ENCODE measurements around the gene LARGE1. TPM values are rescaled to one million over a fixed set of nuclear protein-coding genes. Genes with fewer than 3 reads are reported as not detected.

LARGE1 gene
- total RNA-seq, 1 experiment from 2014 or later: 1.3 TPM

GRCh38 chr22:33492210-33492651 lies 428.0 kb downstream of the LARGE1 start:
- POLR2A ChIA-PET (ENCODE audit: unreplicated experiment): no interaction called here
- TF ChIP-seq, protein P1, sequence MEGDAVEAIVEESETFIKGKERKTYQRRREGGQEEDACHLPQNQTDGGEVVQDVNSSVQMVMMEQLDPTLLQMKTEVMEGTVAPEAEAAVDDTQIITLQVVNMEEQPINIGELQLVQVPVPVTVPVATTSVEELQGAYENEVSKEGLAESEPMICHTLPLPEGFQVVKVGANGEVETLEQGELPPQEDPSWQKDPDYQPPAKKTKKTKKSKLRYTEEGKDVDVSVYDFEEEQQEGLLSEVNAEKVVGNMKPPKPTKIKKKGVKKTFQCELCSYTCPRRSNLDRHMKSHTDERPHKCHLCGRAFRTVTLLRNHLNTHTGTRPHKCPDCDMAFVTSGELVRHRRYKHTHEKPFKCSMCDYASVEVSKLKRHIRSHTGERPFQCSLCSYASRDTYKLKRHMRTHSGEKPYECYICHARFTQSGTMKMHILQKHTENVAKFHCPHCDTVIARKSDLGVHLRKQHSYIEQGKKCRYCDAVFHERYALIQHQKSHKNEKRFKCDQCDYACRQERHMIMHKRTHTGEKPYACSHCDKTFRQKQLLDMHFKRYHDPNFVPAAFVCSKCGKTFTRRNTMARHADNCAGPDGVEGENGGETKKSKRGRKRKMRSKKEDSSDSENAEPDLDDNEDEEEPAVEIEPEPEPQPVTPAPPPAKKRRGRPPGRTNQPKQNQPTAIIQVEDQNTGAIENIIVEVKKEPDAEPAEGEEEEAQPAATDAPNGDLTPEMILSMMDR (conservative IDR thresholded peaks at IDR 0.05; ENCODE audit: low read depth, low read length): no peak
- TF ChIP-seq EZH2phosphoT487 (IDR thresholded peaks at IDR 0.05; ENCODE audit: borderline replicate concordance, low read length) (no peak), EZH2 (IDR thresholded peaks at IDR 0.05; ENCODE audit: low read length, unreplicated experiment) (no peak)
- H3K4me2 ChIP-seq (ENCODE audit: low read length): no peak overlapping the region

DNA sequence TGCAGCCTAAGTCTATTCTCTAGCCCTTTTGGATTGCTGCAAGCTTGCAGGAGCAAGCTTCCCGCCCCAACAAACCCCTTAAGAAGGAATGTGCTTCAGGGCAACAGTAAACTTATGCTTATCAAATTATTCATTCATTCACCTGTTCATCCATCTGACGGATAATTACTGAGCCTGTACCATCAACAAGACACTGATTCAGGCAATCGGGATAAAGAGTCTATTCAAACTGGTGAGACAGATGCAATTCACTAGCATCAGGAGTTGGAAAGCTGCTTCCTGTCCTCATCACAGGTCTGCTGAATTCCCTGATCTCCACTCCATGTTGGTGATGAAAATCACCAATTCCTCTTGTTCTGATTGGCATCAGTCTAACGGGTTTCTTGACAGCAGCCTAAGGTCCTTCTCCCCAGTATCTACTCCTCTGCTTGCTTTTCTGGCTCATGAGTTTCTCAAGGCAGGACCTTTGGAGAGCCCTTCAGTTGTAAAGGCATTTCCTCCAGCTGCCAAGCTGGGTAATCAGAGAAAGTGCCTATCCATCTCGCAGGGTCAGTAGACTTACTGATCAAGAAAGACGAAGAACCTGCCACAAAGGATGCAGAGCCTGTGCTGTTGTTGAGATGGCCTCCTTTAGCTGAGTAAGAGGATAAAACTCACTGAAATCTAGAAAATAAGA lies 433.1 kb downstream of the LARGE1 start:
- TF ChIP-seq, protein P1 (conservative IDR thresholded peaks at IDR 0.05; ENCODE audit: low read depth, low read length): no peak
- no peak for TF ChIP-seq EZH2phosphoT487 (IDR thresholded peaks at IDR 0.05; ENCODE audit: borderline replicate concordance, low read length)
- no peak for TF ChIP-seq EZH2 (IDR thresholded peaks at IDR 0.05; ENCODE audit: low read length, unreplicated experiment)
- Histone ChIP-seq H3K4me1 (ENCODE audit: insufficient read depth, low read length) (no peaks in the 10 kb centered on the region), H3K9me2 (replicated peaks; ENCODE audit: low read length) (no peaks in the 10 kb centered on the region), H3K9ac (ENCODE audit: low read length) (no peak overlapping the region), H3K27me3 (ENCODE audit: low read length) (no peaks in the 10 kb centered on the region), H4K20me1 (ENCODE audit: low read length) (no peaks in the 10 kb centered on the region), H3K4me3 (ENCODE audit: low read length) (no peak overlapping the region), H3F3A (ENCODE audit: low read length, unreplicated experiment) (no peaks in the 10 kb centered on the region), H3K79me2 (ENCODE audit: low read length) (no peaks in the 10 kb centered on the region), H2AFZ (ENCODE audit: low read length) (no peak overlapping the region), H3K36me3 (ENCODE audit: low read depth, low read length) (no peaks in the 10 kb centered on the region), H3K27ac (ENCODE audit: low read length) (no peak overlapping the region), H3K4me2 (ENCODE audit: low read length) (no peak overlapping the region), H3K9me3 (ENCODE audit: low read length) (no peaks in the 10 kb centered on the region)
- no TSS peak for BruUV-seq (replicated peaks)
- ChIA-PET CTCF (no interaction called here), POLR2A (ENCODE audit: unreplicated experiment) (no interaction called here)
- DNase-seq (no peak), ATAC-seq (no peak)
- intact Hi-C loops (cut with micrococcal nuclease): no loop called here

More at GRCh38 chr22:33492210-33492651, 428.0 kb downstream of the LARGE1 start:
- no peak overlapping the region for H3K27ac ChIP-seq (ENCODE audit: low read length)
- no peaks in the 10 kb centered on the region for H3K9me3 ChIP-seq (ENCODE audit: low read length)
- H3K27me3 ChIP-seq (ENCODE audit: low read length): no peaks in the 10 kb centered on the region
- BruUV-seq (replicated peaks): no TSS peak
- no peak overlapping the region for H3K4me3 ChIP-seq (ENCODE audit: low read length)
- H3K36me3 ChIP-seq (ENCODE audit: low read depth, low read length): no peaks in the 10 kb centered on the region
- no peak overlapping the region for H2AFZ ChIP-seq (ENCODE audit: low read length)
- intact Hi-C loops (cut with micrococcal nuclease): no loop called here
- CTCF ChIA-PET: no interaction called here
- H3K4me1 ChIP-seq (ENCODE audit: insufficient read depth, low read length): no peaks in the 10 kb centered on the region
- DNase-seq: no peak
- no peak for ATAC-seq
- no peaks in the 10 kb centered on the region for H4K20me1 ChIP-seq (ENCODE audit: low read length)
- H3K79me2 ChIP-seq (ENCODE audit: low read length): no peaks in the 10 kb centered on the region
- H3K9ac ChIP-seq (ENCODE audit: low read length): no peak overlapping the region
- H3F3A ChIP-seq (ENCODE audit: low read length, unreplicated experiment): no peaks in the 10 kb centered on the region
- no peaks in the 10 kb centered on the region for H3K9me2 ChIP-seq (replicated peaks; ENCODE audit: low read length)

DNA sequence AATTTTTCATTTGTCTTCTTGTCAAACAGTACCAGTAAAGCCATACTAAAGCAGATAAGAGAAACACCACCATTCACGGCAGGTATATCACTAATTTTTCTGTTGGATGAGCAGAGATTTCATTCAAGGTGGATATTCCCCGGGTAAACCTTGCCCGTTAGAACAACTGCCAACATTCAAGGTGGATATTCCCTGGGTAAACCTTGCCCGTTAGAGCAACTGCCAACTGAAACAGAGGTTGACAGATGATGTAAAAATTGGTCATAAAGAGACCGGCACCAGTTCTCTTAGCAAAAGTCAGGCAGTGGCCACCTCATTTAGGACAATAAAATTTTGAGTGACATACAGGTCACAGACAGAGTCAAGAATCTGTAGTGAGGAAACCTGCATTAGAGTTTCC lies 438.7 kb downstream of the LARGE1 start:
- no peak overlapping the region for H3K4me3 ChIP-seq (ENCODE audit: low read length)
- no peaks in the 10 kb centered on the region for H3K9me3 ChIP-seq (ENCODE audit: low read length)
- H3K27me3 ChIP-seq (ENCODE audit: low read length): no peaks in the 10 kb centered on the region
- no peak for TF ChIP-seq EZH2 (IDR thresholded peaks at IDR 0.05; ENCODE audit: low read length, unreplicated experiment)
- TF ChIP-seq, protein P1 (conservative IDR thresholded peaks at IDR 0.05; ENCODE audit: low read depth, low read length): no peak
- TF ChIP-seq EZH2phosphoT487 (IDR thresholded peaks at IDR 0.05; ENCODE audit: borderline replicate concordance, low read length): no peak
- BruUV-seq (replicated peaks): no TSS peak
- intact Hi-C loops (cut with micrococcal nuclease): no loop called here
- no peak overlapping the region for H3K9ac ChIP-seq (ENCODE audit: low read length)
- CTCF ChIA-PET: no interaction called here
- H3K4me1 ChIP-seq (ENCODE audit: insufficient read depth, low read length): no peaks in the 10 kb centered on the region
- H4K20me1 ChIP-seq (ENCODE audit: low read length): no peaks in the 10 kb centered on the region
- no peak overlapping the region for H3K4me2 ChIP-seq (ENCODE audit: low read length)
- H3K27ac ChIP-seq (ENCODE audit: low read length): no peak overlapping the region
- H3F3A ChIP-seq (ENCODE audit: low read length, unreplicated experiment): no peaks in the 10 kb centered on the region
- no peak for DNase-seq
- no peaks in the 10 kb centered on the region for H3K36me3 ChIP-seq (ENCODE audit: low read depth, low read length)
- no peak for ATAC-seq
- H3K9me2 ChIP-seq (replicated peaks; ENCODE audit: low read length): no peaks in the 10 kb centered on the region
- H3K79me2 ChIP-seq (ENCODE audit: low read length): no peaks in the 10 kb centered on the region
- no peak overlapping the region for H2AFZ ChIP-seq (ENCODE audit: low read length)
- POLR2A ChIA-PET (ENCODE audit: unreplicated experiment): no interaction called here
